ENCODE results near the gene CARS1. TPM values are rescaled to one million over a fixed set of nuclear protein-coding genes. Genes with fewer than 3 reads are reported as not detected.

CARS1 gene
- total and polyA plus RNA-seq, 10 of the 15 experiments (the other 5 are each of a cell fraction or from before 2014, with no cell fraction given): 7.8 to 60.6 (median 45.7) TPM

- TF ChIP-seq BHLHE40 (IDR thresholded peaks at IDR 0.05; ENCODE audit: borderline replicate concordance in 1 of 2, low read depth in 2 of 2, low read length in 1 of 2) (peak; percentile 35 to 38; a peak in 1 of 4 replicates), IKZF2 (IDR thresholded peaks at IDR 0.05) (peak in 1 of 2 experiments; percentile 54; a peak in 2 of 4 replicates), PKNOX1 (IDR thresholded peaks at IDR 0.05) (no peak), ATF7 (IDR thresholded peaks at IDR 0.05; ENCODE audit: low read depth) (peak; percentile 21; the same call in 1 of the 2 replicates), RELB (IDR thresholded peaks at IDR 0.05; ENCODE audit: low read depth) (0 out of 2 replicates have a peak, but pooled peaks have one; percentile 19), POLR2A (IDR thresholded peaks at IDR 0.05; ENCODE audit: low read depth, low read length) (no peak), RAD51 (IDR thresholded peaks at IDR 0.05) (peak; percentile 28; the same call in 1 of the 2 replicates), ZBED1 (IDR thresholded peaks at IDR 0.05; ENCODE audit: borderline replicate concordance) (no peak), USF1 (IDR thresholded peaks at IDR 0.05; ENCODE audit: borderline replicate concordance, extremely low read length, insufficient read depth, low read depth, low read length) (no peak), ZBTB33 (IDR thresholded peaks at IDR 0.05) (no peak), ETV6 (conservative IDR thresholded peaks at IDR 0.05 in 1 of 2, IDR thresholded peaks at IDR 0.05 in 1 of 2; ENCODE audit: borderline replicate concordance in 1 of 2, low read depth in 1 of 2) (peak in 1 of 2 experiments; percentile 73; a peak in 2 of 4 replicates), IKZF1 (conservative IDR thresholded peaks at IDR 0.05) (0 out of 2 replicates have a peak, but pooled peaks have one; percentile 32), YY1 (IDR thresholded peaks at IDR 0.05; ENCODE audit: low read depth, low read length) (0 out of 2 replicates have a peak, but pooled peaks have one; percentile 27), HDGF (IDR thresholded peaks at IDR 0.05) (0 out of 2 replicates have a peak, but pooled peaks have one; percentile 37), CREM (IDR thresholded peaks at IDR 0.05; ENCODE audit: low read depth) (0 out of 2 replicates have a peak, but pooled peaks have one; percentile 3), RUNX3 (IDR thresholded peaks at IDR 0.05; ENCODE audit: low read length) (peak; percentile 41), MEF2B (IDR thresholded peaks at IDR 0.05; ENCODE audit: partially characterized antibody, poor library complexity, severe bottlenecking) (peak; percentile 55), BCL11A (IDR thresholded peaks at IDR 0.05; ENCODE audit: low read depth, low read length) (no peak), MTA2 (IDR thresholded peaks at IDR 0.05; ENCODE audit: low read depth) (peak; percentile 16; the same call in 1 of the 2 replicates), NFYA (IDR thresholded peaks at IDR 0.05; ENCODE audit: borderline replicate concordance, low read depth, low read length) (no peak)
Observed at GRCh38 chr11:3022300-3022967, 34.8 kb downstream of the CARS1 start (continued).

Data from GM12878 (cell line).